ENCODE data around the gene KBTBD3. TPM values are rescaled to one million over a fixed set of nuclear protein-coding genes. Genes with fewer than 3 reads are reported as not detected.
"Not testable (repeated sequence)": the region's sequence is repeated elsewhere in the genome, so short reads cannot be mapped to it uniquely, and the experiment has no call there.

Gene KBTBD3
- total and polyA plus RNA-seq, 2 of the 4 experiments (the other 2 are of a cell fraction), result 1.6 to 1.7 TPM

DNA sequence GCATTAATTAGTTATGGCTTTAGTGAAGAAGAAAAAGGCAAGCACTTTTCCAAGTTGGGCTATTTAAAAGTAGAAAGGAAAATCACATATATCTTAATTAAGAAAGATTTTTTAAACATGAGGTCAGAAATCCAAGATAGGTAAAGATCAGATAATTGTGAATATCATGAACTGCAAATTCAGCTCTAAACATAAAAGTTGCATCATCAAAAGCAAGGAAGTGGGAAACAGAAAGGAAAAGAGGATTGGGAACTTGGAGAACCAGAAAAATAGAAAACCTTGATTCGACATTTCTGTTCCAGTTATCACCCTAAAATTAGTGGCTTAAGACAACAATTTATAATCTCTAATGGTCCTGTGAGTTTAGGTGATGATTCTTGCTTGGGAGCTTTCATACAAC, 17.5 kb downstream of the KBTBD3 start:
- H3K36me3 ChIP-seq (ENCODE audit: control insufficient read depth, insufficient read depth, low read length), result no peaks in the 10 kb centered on the region
- no peak overlapping the region for H2BK120ac ChIP-seq (ENCODE audit: low read depth, low read length)
- POLR2A ChIA-PET (ENCODE audit: unreplicated experiment), result no interaction called here
- H3K9me1 ChIP-seq (ENCODE audit: insufficient read depth, low read length), result no peaks in the 10 kb centered on the region; the same call in 1 of the 2 replicates
- no peaks in the 10 kb centered on the region for H3K79me1 ChIP-seq (ENCODE audit: low read depth in 1 of 2, low read length in 2 of 2)
- H2BK15ac ChIP-seq (ENCODE audit: low read depth, low read length), result no peak overlapping the region
- no peak overlapping the region for H3K27ac ChIP-seq (ENCODE audit: insufficient read depth, low read length)
- DNase-seq (no peak), ATAC-seq (ENCODE audit: low read depth) (no peak)
- no peak overlapping the region for H2AK9ac ChIP-seq (replicated peaks; ENCODE audit: low read depth, low read length, poor library complexity)
- no CpG with 5 or more reads among the region's 1 CpG for WGBS, 2 experiments (ENCODE audit: extremely low coverage in 2 of 2, insufficient read length in 1 of 2)
- no peak overlapping the region for H4K91ac ChIP-seq (ENCODE audit: insufficient read depth, low read depth, low read length)
- H4K20me1 ChIP-seq (ENCODE audit: insufficient read depth, low read length), result no peaks in the 10 kb centered on the region
- in situ Hi-C loops (cut with MboI; ENCODE audit: low sequenced_read_pairs) (no loop called here), dilution Hi-C loops (cut with HindIII; ENCODE audit: low sequenced_read_pairs, unreplicated experiment) (no loop called here), intact Hi-C loops (cut with micrococcal nuclease) (no loop called here)
- CTCF ChIA-PET, result no interaction called here
- no peaks in the 10 kb centered on the region for H3K27me3 ChIP-seq (ENCODE audit: control insufficient read depth, insufficient read depth, low read length)
- no peak overlapping the region for H3K4me2 ChIP-seq (ENCODE audit: low read depth, low read length)
- no peak overlapping the region for H3K23ac ChIP-seq (ENCODE audit: low read depth, low read length)
- no peak overlapping the region for H4K8ac ChIP-seq (ENCODE audit: low read depth in 2 of 2, low read length in 2 of 2)
- H2AK5ac ChIP-seq (ENCODE audit: low read depth, low read length), result no peak overlapping the region
- no peak overlapping the region for H3K4me3 ChIP-seq (ENCODE audit: insufficient read depth, low read depth, low read length)
- H3K9me3 ChIP-seq (ENCODE audit: control insufficient read depth, insufficient read depth, low read length), result no peaks in the 10 kb centered on the region
- H3K18ac ChIP-seq (ENCODE audit: low read depth, low read length), result no peak overlapping the region
- no peak overlapping the region for H3K14ac ChIP-seq (replicated peaks; ENCODE audit: low read depth, low read length)
- no peak overlapping the region for H3K4ac ChIP-seq (ENCODE audit: low read depth, low read length)
- no peak overlapping the region for H4K5ac ChIP-seq (ENCODE audit: low read depth, low read length)
- H2AFZ ChIP-seq (replicated peaks; ENCODE audit: low read length, poor library complexity), result no peak overlapping the region
- BruUV-seq (replicated peaks), result no TSS peak
- no peak overlapping the region for H3K56ac ChIP-seq (ENCODE audit: extremely low read depth, insufficient read depth, low read length)
- no peak overlapping the region for H2BK5ac ChIP-seq (ENCODE audit: low read depth, low read length, poor library complexity, severe bottlenecking)
- no peak overlapping the region for H3K9ac ChIP-seq (ENCODE audit: low read depth, low read length)
- TF ChIP-seq CEBPB (IDR thresholded peaks at IDR 0.05; ENCODE audit: low read depth, low read length) (peak; percentile 41; the same call in 1 of the 2 replicates), BHLHE40 (IDR thresholded peaks at IDR 0.05; ENCODE audit: low read depth, low read length) (no peak)
- H2BK20ac ChIP-seq (ENCODE audit: low read depth, low read length), result no peak overlapping the region
- no peaks in the 10 kb centered on the region for H3K4me1 ChIP-seq (ENCODE audit: control insufficient read depth, insufficient read depth, low read length)

DNA sequence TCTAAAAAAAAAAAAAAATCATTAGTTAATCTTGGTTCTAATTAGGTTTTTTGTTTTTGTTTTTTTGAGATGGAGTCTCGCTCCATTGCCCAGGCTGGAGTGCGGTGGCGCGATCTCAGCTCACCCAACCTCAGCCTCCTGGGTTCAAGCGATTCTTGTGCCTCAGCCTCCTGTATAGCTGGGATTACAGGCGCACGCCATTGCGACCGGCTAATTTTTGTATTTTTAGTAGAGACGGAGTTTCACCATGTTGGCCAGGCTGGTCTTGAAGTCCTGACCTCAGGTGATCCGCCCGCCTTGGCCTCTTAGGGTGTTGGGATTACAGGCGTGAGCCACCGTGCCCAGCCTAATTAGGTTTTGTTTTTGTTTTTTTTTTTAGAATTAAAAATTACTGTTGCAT, 18.8 kb downstream of the KBTBD3 start:
- H2BK120ac ChIP-seq (ENCODE audit: low read depth, low read length); dilution Hi-C loops (cut with HindIII; ENCODE audit: low sequenced_read_pairs, unreplicated experiment); H3K27me3 ChIP-seq (ENCODE audit: control insufficient read depth, insufficient read depth, low read length); H3K9me3 ChIP-seq (ENCODE audit: control insufficient read depth, insufficient read depth, low read length); H2BK15ac ChIP-seq (ENCODE audit: low read depth, low read length); H3K4me1 ChIP-seq (ENCODE audit: control insufficient read depth, insufficient read depth, low read length); H3K18ac ChIP-seq (ENCODE audit: low read depth, low read length); H2AK9ac ChIP-seq (replicated peaks; ENCODE audit: low read depth, low read length, poor library complexity); H3K36me3 ChIP-seq (ENCODE audit: control insufficient read depth, insufficient read depth, low read length); H4K20me1 ChIP-seq (ENCODE audit: insufficient read depth, low read length); H3K79me1 ChIP-seq (ENCODE audit: low read depth in 1 of 2, low read length in 2 of 2); H2BK20ac ChIP-seq (ENCODE audit: low read depth, low read length); H4K5ac ChIP-seq (ENCODE audit: low read depth, low read length); ATAC-seq (ENCODE audit: low read depth); DNase-seq; H3K27ac ChIP-seq (ENCODE audit: insufficient read depth, low read length); H4K8ac ChIP-seq (ENCODE audit: low read depth in 2 of 2, low read length in 2 of 2); H3K4me2 ChIP-seq (ENCODE audit: low read depth, low read length); H3K56ac ChIP-seq (ENCODE audit: extremely low read depth, insufficient read depth, low read length); intact Hi-C loops (cut with micrococcal nuclease); BruUV-seq (replicated peaks); H3K4me3 ChIP-seq (ENCODE audit: insufficient read depth, low read depth, low read length); H3K14ac ChIP-seq (replicated peaks; ENCODE audit: low read depth, low read length); H3K9ac ChIP-seq (ENCODE audit: low read depth, low read length); H4K91ac ChIP-seq (ENCODE audit: insufficient read depth, low read depth, low read length); H2AFZ ChIP-seq (replicated peaks; ENCODE audit: low read length, poor library complexity); CTCF ChIA-PET; H2BK5ac ChIP-seq (ENCODE audit: low read depth, low read length, poor library complexity, severe bottlenecking); H3K4ac ChIP-seq (ENCODE audit: low read depth, low read length); H2AK5ac ChIP-seq (ENCODE audit: low read depth, low read length); H3K23ac ChIP-seq (ENCODE audit: low read depth, low read length); in situ Hi-C loops (cut with MboI; ENCODE audit: low sequenced_read_pairs); H3K9me1 ChIP-seq (ENCODE audit: insufficient read depth, low read length); POLR2A ChIA-PET (ENCODE audit: unreplicated experiment): not testable (repeated sequence)
- WGBS, 2 experiments (ENCODE audit: extremely low coverage in 2 of 2, insufficient read length in 1 of 2), result 100% methylated on average over 5 of the region's 14 CpGs; no CpG with 5 or more reads in 1 of the 2 experiments

Data from IMR-90 (cell line).